HEK293 (cell line): Measurements from ENCODE around the gene CKAP2L.

ENCODE experiments used
- CTCF ChIA-PET: fragments of 350-600 bp; formaldehyde crosslinking; extraction: SDS; loops from one replicate; lab custom pipeline; 2021; ENCODE audit warnings: antibody characterized with exemption; lab: Yijun Ruan, JAX
- POLR2A ChIA-PET: fragments of 300-600 bp; formaldehyde crosslinking; extraction: SDS; loops from one replicate; lab custom pipeline; 2020; ENCODE audit warnings: antibody characterized with exemption, inconsistent platforms; lab: Yijun Ruan, JAX
- H3K27ac ChIP-seq: fragments of 200-500 bp; sonication (Bioruptor generic); 2 replicates; pipeline ENCODE4 v1.5.1; 2014; ENCODE audit warnings: low read depth, low read length, control low read depth, inconsistent platforms; ENCODE audit errors: extremely low read depth
- H3K36me3 ChIP-seq, 2 experiments: fragments of 200-500 bp in 1 of 2; sonication (Bioruptor generic) in 1 of 2; 1 replicate in 1 of 2; 2 replicates in 1 of 2; pipeline ENCODE4 v1.5.1; 2014 to 2017; ENCODE audit warnings: inconsistent platforms in 2 of 2, low read length in 2 of 2; ENCODE audit not compliant: control insufficient read depth in 2 of 2, insufficient read depth in 1 of 2
- H3K4me1 ChIP-seq: fragments of 200-500 bp; sonication (Bioruptor generic); 2 replicates; pipeline ENCODE4 v1.5.1; 2014; ENCODE audit warnings: mild to moderate bottlenecking, low read length, inconsistent platforms; ENCODE audit not compliant: control insufficient read depth, insufficient read depth
- H3K4me3 ChIP-seq: 2 replicates; pipeline ENCODE4 v1.5.1; 2011; ENCODE audit warnings: low read depth, mild to moderate bottlenecking, control low read depth, low read length, moderate library complexity
- H3K9me3 ChIP-seq: fragments of 200-500 bp; sonication (Bioruptor generic); 2 replicates; pipeline ENCODE4 v1.5.1; 2014; ENCODE audit warnings: low read depth, low read length, inconsistent platforms; ENCODE audit not compliant: control insufficient read depth, insufficient read depth
- RBAK ChIP-seq: fragments of 450-650 bp; formaldehyde crosslinking; IDR thresholded peaks from 2 replicates; pipeline ENCODE4 v1.5.1; 2016; ENCODE audit warnings: missing biosample characterization, missing genetic modification characterization
- SP2 ChIP-seq: fragments of 450-650 bp; formaldehyde crosslinking; IDR thresholded peaks from 2 replicates; pipeline ENCODE4 v1.5.1; 2016; ENCODE audit warnings: missing biosample characterization, missing genetic modification characterization
- ZNF114 ChIP-seq: fragments of 450-650 bp; formaldehyde crosslinking; IDR thresholded peaks from 2 replicates; pipeline ENCODE4 v1.5.0; 2017; ENCODE audit warnings: missing biosample characterization, missing genetic modification characterization
- ZNF140 ChIP-seq: fragments of 450-650 bp; formaldehyde crosslinking; IDR thresholded peaks from 2 replicates; pipeline ENCODE4 v1.5.1; 2016; ENCODE audit warnings: missing biosample characterization, missing genetic modification characterization
- ZNF184 ChIP-seq: fragments of 450-650 bp; IDR thresholded peaks from 2 replicates; pipeline ENCODE4 v1.5.1; 2018; ENCODE audit warnings: missing biosample characterization, mild to moderate bottlenecking, missing genetic modification characterization
- ZNF274 ChIP-seq, 2 experiments: fragments of 200-500 bp in 1 of 2; fragments of 450-650 bp in 1 of 2; sonication (Bioruptor generic) in 1 of 2; formaldehyde crosslinking in 1 of 2; IDR thresholded peaks; 2 replicates each; pipeline versions ENCODE4 v1.5.1 to v1.6.1; 2014 to 2016; ENCODE audit warnings: borderline replicate concordance in 1 of 2, inconsistent platforms in 1 of 2, low read length in 1 of 2, missing biosample characterization in 1 of 2, missing genetic modification characterization in 1 of 2
- ZNF37A ChIP-seq: fragments of 450-650 bp; IDR thresholded peaks from 2 replicates; pipeline ENCODE4 v1.5.1; 2018; ENCODE audit warnings: missing biosample characterization, missing genetic modification characterization
- ZNF473 ChIP-seq: fragments of 450-650 bp; formaldehyde crosslinking; IDR thresholded peaks from 2 replicates; pipeline ENCODE4 v1.5.1; 2017; ENCODE audit warnings: missing biosample characterization, missing genetic modification characterization
- ZNF514 ChIP-seq: fragments of 450-650 bp; formaldehyde crosslinking; IDR thresholded peaks from 2 replicates; pipeline ENCODE4 v1.5.1; 2016; ENCODE audit warnings: missing biosample characterization, missing genetic modification characterization
- ZNF623 ChIP-seq: fragments of 450-650 bp; formaldehyde crosslinking; IDR thresholded peaks from 2 replicates; pipeline ENCODE4 v1.5.1; 2016; ENCODE audit warnings: missing biosample characterization, missing genetic modification characterization
- ZNF777 ChIP-seq: fragments of 450-650 bp; formaldehyde crosslinking; IDR thresholded peaks from 2 replicates; pipeline ENCODE4 v1.5.1; 2017; ENCODE audit warnings: missing biosample characterization, missing genetic modification characterization, borderline replicate concordance
- TF ChIP-seq, protein P1 (sequence below): fragments of 450-650 bp; formaldehyde crosslinking; IDR thresholded peaks from 2 replicates; pipeline ENCODE4 v1.5.1; 2016; ENCODE audit warnings: missing biosample characterization, missing genetic modification characterization
- TF ChIP-seq, protein P2 (sequence below): fragments of 450-650 bp; formaldehyde crosslinking; IDR thresholded peaks from 2 replicates; pipeline ENCODE4 v1.5.1; 2016; ENCODE audit warnings: missing biosample characterization, missing genetic modification characterization
- TF ChIP-seq, protein P3 (sequence below): fragments of 450-650 bp; formaldehyde crosslinking; IDR thresholded peaks from 2 replicates; pipeline ENCODE4 v1.5.1; 2016; ENCODE audit warnings: missing biosample characterization, missing genetic modification characterization
- TF ChIP-seq, protein P4 (sequence below): fragments of 450-650 bp; formaldehyde crosslinking; IDR thresholded peaks from 2 replicates; pipeline ENCODE4 v1.5.1; 2016; ENCODE audit warnings: missing biosample characterization, missing genetic modification characterization
- TF ChIP-seq, protein P5 (sequence below): fragments of 450-650 bp; formaldehyde crosslinking; IDR thresholded peaks from 2 replicates; pipeline ENCODE4 v1.5.1; 2017; ENCODE audit warnings: missing biosample characterization, missing genetic modification characterization

CKAP2L gene

GRCh38 chr2:112752667-112753066 lies 11.7 kb downstream of the CKAP2L start:
- Histone ChIP-seq H3K36me3 (peaks cover 29 to 64% of the 10 kb centered on the region in 2 experiments), H3K9me3 (no peaks in the 10 kb centered on the region), H3K4me1 (peaks cover 16% of the 10 kb centered on the region), H3K4me3 (no peak overlapping the region), H3K27ac (0 out of 2 replicates have a peak overlapping the region, but pooled peaks have one; percentile 32)
- TF ChIP-seq, protein P1, sequence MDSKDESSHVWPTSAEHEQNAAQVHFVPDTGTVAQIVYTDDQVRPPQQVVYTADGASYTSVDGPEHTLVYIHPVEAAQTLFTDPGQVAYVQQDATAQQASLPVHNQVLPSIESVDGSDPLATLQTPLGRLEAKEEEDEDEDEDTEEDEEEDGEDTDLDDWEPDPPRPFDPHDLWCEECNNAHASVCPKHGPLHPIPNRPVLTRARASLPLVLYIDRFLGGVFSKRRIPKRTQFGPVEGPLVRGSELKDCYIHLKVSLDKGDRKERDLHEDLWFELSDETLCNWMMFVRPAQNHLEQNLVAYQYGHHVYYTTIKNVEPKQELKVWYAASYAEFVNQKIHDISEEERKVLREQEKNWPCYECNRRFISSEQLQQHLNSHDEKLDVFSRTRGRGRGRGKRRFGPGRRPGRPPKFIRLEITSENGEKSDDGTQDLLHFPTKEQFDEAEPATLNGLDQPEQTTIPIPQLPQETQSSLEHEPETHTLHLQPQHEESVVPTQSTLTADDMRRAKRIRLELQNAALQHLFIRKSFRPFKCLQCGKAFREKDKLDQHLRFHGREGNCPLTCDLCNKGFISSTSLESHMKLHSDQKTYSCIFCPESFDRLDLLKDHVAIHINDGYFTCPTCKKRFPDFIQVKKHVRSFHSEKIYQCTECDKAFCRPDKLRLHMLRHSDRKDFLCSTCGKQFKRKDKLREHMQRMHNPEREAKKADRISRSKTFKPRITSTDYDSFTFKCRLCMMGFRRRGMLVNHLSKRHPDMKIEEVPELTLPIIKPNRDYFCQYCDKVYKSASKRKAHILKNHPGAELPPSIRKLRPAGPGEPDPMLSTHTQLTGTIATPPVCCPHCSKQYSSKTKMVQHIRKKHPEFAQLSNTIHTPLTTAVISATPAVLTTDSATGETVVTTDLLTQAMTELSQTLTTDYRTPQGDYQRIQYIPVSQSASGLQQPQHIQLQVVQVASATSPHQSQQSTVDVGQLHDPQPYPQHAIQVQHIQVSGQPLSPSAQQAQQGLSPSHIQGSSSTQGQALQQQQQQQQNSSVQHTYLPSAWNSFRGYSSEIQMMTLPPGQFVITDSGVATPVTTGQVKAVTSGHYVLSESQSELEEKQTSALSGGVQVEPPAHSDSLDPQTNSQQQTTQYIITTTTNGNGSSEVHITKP (tag by site-specific recombination): no peak
- no peak for TF ChIP-seq RBAK
- no peak for TF ChIP-seq ZNF37A
- no peak for TF ChIP-seq SP2 (tag by site-specific recombination)
- TF ChIP-seq ZNF777 (tag by site-specific recombination): no peak
- TF ChIP-seq ZNF514 (tag by site-specific recombination): no peak
- no peak for TF ChIP-seq ZNF473 (tag by site-specific recombination)
- TF ChIP-seq, protein P2, sequence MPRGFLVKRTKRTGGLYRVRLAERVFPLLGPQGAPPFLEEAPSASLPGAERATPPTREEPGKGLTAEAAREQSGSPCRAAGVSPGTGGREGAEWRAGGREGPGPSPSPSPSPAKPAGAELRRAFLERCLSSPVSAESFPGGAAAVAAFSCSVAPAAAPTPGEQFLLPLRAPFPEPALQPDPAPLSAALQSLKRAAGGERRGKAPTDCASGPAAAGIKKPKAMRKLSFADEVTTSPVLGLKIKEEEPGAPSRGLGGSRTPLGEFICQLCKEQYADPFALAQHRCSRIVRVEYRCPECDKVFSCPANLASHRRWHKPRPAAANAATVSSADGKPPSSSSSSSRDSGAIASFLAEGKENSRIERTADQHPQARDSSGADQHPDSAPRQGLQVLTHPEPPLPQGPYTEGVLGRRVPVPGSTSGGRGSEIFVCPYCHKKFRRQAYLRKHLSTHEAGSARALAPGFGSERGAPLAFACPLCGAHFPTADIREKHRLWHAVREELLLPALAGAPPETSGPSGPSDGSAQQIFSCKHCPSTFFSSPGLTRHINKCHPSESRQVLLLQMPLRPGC (tag by site-specific recombination): no peak
- TF ChIP-seq, protein P3, sequence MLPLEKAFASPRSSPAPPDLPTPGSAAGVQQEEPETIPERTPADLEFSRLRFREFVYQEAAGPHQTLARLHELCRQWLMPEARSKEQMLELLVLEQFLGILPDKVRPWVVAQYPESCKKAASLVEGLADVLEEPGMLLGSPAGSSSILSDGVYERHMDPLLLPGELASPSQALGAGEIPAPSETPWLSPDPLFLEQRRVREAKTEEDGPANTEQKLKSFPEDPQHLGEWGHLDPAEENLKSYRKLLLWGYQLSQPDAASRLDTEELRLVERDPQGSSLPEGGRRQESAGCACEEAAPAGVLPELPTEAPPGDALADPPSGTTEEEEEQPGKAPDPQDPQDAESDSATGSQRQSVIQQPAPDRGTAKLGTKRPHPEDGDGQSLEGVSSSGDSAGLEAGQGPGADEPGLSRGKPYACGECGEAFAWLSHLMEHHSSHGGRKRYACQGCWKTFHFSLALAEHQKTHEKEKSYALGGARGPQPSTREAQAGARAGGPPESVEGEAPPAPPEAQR: no peak
- no peak for TF ChIP-seq ZNF274 (IDR thresholded peaks at IDR 0.05; ENCODE audit: low read length)
- no peak for TF ChIP-seq ZNF274 (tag by site-specific recombination; IDR thresholded peaks at IDR 0.05; ENCODE audit: borderline replicate concordance)
- TF ChIP-seq ZNF140 (tag by site-specific recombination): no peak
- TF ChIP-seq, protein P4, sequence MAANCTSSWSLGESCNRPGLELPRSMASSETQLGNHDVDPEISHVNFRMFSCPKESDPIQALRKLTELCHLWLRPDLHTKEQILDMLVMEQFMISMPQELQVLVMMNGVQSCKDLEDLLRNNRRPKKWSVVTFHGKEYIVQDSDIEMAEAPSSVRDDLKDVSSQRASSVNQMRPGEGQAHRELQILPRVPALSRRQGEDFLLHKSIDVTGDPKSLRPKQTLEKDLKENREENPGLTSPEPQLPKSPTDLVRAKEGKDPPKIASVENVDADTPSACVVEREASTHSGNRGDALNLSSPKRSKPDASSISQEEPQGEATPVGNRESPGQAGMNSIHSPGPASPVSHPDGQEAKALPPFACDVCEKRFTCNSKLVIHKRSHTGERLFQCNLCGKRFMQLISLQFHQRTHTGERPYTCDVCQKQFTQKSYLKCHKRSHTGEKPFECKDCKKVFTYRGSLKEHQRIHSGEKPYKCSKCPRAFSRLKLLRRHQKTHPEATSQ: no peak
- TF ChIP-seq ZNF623 (tag by site-specific recombination): no peak
- TF ChIP-seq ZNF184 (tag by site-specific recombination): no peak
- TF ChIP-seq, protein P5, sequence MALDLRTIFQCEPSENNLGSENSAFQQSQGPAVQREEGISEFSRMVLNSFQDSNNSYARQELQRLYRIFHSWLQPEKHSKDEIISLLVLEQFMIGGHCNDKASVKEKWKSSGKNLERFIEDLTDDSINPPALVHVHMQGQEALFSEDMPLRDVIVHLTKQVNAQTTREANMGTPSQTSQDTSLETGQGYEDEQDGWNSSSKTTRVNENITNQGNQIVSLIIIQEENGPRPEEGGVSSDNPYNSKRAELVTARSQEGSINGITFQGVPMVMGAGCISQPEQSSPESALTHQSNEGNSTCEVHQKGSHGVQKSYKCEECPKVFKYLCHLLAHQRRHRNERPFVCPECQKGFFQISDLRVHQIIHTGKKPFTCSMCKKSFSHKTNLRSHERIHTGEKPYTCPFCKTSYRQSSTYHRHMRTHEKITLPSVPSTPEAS (tag by site-specific recombination): no peak
- TF ChIP-seq ZNF114 (tag by site-specific recombination): no peak
- POLR2A ChIA-PET: no interaction called here
- CTCF ChIA-PET: interaction anchor here (0.6 to 7.9 kb wide), 9 partner anchors 8 to 370 kb away, joined by 3 to 177 read pairs (median 3); no protein-coding TSS in a partner anchor
